Stimulated activated CD4-positive, alpha-beta T cell treated with anti-CD3 and anti-CD28 coated beads, Interleukin-1b, Interleukin-23, amount 100 ng/mL, for 48 hours (primary cell): Measurements from ENCODE around the gene FMO2.
A peak's percentile ranks its signal among the peaks of the same experiment; 100 is the strongest.
"Not testable (repeated sequence)": the region's sequence is repeated elsewhere in the genome, so short reads cannot be mapped to it uniquely, and the experiment has no call there.

Experiments
- DNase-seq: peaks from one replicate; pipeline ENCODE4 v3.0.0-alpha.2; 2020

The FMO2 gene

DNA sequence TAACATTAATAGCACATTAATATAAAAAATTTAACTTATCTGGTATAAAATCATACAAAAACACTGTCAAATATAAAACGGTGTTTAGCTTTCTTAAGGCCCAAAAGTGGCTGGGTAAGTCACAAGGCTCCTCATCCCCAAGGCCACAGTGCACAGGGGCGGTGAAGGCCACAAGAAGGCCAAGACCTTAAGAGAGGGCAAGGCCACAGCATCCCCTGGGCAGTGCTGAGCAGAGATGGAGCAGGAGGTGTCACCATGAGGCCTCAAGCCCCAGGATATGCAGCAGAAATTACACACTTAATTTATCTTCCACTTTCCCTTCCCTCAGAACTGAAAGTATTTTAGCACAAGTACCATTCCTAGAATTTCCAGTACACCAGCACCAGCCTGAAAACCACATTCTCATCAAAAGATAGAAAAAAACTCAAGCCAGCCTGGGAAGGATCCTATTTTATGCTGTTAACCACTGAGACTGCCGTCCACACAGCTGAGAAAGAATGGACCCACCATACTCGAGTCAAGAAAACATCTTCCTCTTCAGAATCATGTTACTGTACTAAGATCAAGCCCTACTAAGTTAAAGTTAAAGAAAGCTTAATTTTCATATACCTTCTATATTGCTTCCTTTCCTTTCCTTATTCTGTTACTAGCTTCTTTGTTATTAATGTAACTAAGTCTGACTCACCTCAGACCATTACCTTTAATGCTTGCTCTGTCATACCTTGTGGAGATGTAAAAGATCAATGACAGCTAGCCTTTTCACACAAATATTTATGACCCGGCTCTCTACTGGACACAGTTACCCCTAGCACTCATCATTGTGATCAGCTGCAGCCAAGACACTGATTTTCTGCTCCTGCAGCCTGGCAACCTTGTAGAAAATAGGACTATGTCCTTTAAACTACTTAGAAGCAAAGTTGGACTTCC is 36.8 kb downstream of the FMO2 start:
- no peak for DNase-seq

DNA sequence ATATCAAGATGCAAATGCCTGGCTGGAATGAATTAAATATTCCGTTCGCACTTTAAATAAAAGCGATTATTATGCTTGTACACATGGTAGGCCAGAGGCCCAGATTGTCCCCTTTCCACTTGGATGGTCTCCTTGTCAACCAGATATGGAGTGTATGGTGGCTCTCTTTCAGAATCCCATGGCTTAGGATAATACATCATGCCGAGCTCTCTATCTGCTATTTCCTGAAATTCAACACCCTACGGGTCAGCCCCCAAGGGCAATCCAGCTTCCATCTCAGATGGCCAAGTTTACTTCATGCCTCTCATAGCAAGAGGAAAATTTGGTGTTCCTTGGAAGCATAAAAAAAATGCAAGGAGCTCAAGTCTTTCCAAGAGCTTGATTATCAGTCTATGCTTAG is 37.8 kb downstream of the FMO2 start:
- no peak for DNase-seq

DNA sequence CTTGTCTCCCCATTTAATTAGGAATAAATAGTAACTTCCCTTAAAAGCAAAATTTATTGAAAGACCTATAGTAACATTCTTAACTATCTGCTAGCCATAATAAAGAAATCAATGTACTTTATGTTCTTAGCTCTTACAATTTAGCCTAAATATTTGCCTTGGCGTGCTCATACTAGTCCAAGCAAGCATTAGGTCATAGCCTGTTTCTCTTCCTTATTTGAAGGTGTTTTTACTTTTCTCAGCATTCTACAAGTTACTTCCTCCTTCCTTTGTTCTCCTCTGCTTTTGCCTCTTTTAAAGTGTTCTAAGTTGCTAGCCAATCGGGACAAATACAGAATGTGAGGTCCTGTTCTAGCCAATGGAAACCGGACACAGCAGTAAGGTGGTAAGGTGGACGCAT is 39.2 kb downstream of the FMO2 start:
- not testable (repeated sequence) for DNase-seq

DNA sequence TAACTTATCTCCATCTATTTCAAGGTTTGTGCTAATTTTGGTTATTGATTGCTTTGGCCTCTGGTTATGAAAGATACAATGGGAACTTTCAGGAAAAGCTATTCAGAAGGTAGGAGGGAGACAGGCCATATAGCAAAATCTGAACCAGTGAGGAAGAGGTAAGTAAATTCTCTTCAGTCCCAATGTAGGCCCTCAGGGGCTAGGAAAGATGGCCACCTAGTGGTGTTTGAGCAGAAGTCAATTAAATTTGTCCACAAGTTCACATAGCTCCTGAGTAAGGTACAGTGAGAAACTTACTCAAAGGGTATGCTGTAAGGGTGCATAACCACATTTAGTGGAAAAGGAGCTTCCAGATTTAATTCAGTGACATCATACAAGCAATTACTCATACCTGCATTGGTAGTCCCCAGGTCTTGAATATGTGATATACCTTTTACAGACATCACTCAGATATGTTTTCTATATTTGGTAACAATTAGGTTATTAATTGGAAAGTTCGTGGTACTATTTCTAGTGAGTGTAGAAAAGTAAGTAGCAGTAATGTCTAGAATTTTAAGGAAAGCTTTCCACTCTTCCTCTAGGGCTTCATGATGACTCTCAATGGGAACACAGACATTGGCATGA is 41.8 kb downstream of the FMO2 start:
- no peak for DNase-seq

- no peak for DNase-seq
Observed at GRCh38 chr1:171231326-171231725, 46.2 kb downstream of the FMO2 start.

DNA sequence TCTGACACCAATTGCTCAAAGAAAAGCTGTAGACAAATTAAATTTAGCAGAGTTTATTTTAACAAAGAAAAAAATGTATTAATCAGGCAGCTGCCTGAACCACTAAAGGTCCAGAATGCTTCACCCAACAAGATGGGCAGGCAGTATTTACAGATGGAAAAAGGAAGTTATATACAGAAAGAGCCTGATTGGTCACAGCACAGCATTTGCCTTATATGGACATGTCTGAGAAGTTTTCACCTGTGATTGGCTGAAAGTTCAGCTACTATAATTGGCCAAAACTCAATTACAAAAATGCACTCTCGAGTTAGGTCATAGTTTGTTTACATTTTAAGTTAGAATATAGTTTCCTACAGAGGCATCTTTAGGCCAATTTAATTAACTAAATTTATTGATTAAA is 48.1 kb downstream of the FMO2 start:
- DNase-seq, result no peak

GRCh38 chr1:171236231-171236630 is 51.1 kb downstream of the FMO2 start:
- DNase-seq, result not testable (repeated sequence)

DNA sequence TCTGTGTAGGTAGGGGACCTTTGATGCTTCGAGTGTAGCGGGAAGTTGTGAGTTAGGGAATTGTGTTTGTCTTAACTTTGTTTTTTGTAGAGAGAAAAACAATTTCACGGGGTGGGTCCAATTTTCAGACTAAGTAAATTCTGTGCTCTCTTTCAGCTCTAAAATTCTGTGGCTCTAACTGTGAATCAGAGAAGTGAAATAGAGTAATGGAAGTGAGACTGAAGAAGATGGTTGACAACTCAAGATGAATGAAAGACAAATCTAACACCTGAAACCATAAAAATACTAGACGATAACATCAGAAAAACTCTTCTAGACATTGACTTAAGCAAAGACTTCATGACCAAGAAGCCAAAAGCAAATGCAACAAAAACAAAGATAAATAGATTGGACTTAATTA is 58.8 kb downstream of the FMO2 start:
- DNase-seq, result no peak

DNA sequence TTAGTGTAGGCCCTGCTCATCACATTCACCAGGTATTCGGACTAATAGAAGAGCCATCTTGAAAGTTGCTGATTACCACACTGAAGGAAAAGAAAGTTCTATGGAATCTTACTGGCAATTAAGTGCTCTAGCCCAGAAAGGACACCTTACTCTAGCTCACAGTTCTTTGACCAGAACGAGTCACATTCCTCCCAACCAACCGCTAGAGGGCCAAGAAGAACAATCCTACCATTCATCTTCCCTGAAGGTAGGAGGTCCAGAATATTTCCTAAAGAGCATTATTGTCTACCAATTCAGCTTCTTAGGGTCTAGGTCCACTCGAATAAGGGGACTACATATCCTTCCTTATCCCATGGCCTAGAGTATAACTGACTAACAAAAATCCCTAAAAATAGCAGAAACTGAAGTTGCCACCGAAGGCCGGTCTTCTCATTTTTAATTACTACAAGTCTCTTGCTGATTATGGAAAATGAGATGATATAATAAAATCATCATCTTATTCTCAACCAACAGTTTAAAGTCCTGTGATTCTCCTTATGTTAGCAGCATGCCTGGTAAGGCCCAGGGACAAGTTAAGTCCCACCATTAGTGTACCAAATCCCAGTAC is 60.5 kb downstream of the FMO2 start:
- no peak for DNase-seq

- DNase-seq, result no peak
Observed at GRCh38 chr1:171247501-171247900, 62.4 kb downstream of the FMO2 start.

GRCh38 chr1:171248302-171248701 is 63.2 kb downstream of the FMO2 start, which contains the start of gene FMO1:
FMO1 (plus strand) TSS chr1:171248494; CDS start chr1:171258088, 9,594 bp downstream.
- DNase-seq, result no peak

DNA sequence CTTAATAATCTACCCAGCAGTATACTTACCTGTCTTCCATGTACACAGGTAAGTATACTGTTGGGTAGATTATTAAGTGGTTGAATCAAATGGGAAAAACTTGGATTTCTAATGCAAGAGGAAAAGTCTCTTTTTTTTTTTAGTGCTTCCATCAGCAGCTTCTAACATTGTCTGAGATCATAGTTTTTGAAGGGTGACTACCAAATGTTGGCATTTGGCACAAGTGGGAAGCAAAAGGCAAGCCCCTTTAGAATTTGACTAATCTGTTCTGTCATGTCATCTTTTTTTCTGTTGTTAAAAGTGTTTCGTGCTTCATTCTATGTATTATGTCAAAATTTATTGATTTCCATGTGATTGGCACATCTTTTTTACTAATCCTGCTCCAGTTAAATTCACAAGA is 63.7 kb downstream of the FMO2 start:
- no peak for DNase-seq

DNA sequence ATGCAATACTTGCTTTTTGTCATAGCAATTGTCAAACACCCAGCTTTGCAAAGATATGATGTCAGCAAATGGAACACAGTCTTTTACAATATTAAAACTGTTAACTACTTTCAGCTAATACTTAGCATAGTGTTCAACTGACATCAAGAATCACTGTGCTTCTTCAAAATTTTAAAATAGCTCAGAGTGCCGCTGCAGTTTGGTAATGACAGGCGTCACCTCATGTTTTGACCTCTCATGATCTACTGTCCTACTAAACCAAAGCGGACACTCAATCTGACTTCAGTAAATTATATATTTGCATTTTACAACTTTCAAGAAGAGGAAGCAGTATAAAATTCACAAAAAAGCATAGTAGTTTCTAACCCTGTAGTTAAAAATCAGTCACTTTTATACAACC is 65.2 kb downstream of the FMO2 start:
- no peak for DNase-seq

DNA sequence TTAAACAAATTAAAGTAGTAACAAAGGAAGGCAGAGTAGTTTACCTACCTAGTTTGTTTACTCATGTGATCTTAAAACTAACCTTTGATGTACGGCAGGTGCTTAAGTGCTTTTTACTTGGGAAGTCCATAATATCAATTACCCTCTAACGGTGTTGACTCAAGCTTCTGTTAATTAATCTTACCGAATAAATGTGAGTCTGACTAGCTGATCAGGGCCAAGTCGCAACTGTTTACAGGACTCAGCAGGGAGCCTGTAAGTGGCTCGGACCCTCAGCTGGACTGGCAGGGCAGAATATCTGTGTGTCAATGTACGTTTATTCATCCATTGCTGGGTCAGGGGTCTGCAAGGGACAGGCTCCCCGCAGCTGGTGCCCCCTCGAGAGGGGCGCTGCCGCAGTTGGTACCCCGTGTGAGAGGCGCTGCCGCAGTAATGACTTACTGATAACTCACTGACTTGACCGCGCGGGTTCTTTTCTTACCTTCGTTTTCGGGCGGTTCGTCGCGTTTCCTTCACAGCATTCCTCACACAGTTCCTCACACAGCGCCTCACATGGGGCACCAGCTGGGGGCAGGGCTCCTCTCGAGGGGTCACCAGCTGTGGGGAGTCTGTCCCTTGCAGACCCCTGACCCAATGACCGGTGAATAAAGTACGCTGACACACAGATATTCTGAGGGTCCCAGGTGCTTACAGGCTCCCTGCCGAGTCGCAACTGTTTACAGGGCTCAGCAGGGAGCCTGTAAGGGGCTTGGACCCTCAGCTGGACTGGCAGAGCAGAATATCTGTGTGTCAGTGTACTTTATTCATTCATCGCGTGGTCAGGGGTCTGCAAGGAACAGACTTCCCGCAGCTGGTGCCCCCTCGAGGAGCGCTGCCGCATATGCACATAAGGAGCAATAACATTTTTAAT is 66.2 kb downstream of the FMO2 start:
- peak; percentile 31 for DNase-seq

GRCh38 chr1:171251952-171252300 is 66.8 kb downstream of the FMO2 start:
- DNase-seq, result no peak

- DNase-seq, result no peak
Observed at GRCh38 chr1:171252482-171252881, 67.4 kb downstream of the FMO2 start.

- DNase-seq, result no peak
Observed at GRCh38 chr1:171254859-171255258, 69.8 kb downstream of the FMO2 start.

- no peak for DNase-seq
Observed at GRCh38 chr1:171256940-171257606, 72.0 kb downstream of the FMO2 start.

- no peak for DNase-seq
Observed at GRCh38 chr1:171257607-171258076, 72.5 kb downstream of the FMO2 start.

- no peak for DNase-seq
Observed at GRCh38 chr1:171258429-171258828, 73.3 kb downstream of the FMO2 start.

GRCh38 chr1:171258943-171259342 is 73.8 kb downstream of the FMO2 start:
- DNase-seq, result no peak
